HEK293T (cell line): Measurements from ENCODE around the gene ZBTB32.

ENCODE experiments used
- FOXA1 ChIP-seq: fragments of 450-650 bp; IDR thresholded peaks from 2 replicates; pipeline ENCODE4 v1.6.1; 2016; ENCODE audit warnings: mild to moderate bottlenecking
- FOXM1 ChIP-seq: fragments of 450-650 bp; IDR thresholded peaks from 2 replicates; pipeline ENCODE4 v1.6.1; 2017; ENCODE audit warnings: mild to moderate bottlenecking, borderline replicate concordance
- SP1 ChIP-seq: fragments of 450-650 bp; IDR thresholded peaks from 2 replicates; pipeline ENCODE4 v1.6.1; 2017
- TF ChIP-seq, protein P1 (sequence below): fragments of 450-650 bp; IDR thresholded peaks from 2 replicates; pipeline ENCODE4 v1.6.1; 2016

DNA sequence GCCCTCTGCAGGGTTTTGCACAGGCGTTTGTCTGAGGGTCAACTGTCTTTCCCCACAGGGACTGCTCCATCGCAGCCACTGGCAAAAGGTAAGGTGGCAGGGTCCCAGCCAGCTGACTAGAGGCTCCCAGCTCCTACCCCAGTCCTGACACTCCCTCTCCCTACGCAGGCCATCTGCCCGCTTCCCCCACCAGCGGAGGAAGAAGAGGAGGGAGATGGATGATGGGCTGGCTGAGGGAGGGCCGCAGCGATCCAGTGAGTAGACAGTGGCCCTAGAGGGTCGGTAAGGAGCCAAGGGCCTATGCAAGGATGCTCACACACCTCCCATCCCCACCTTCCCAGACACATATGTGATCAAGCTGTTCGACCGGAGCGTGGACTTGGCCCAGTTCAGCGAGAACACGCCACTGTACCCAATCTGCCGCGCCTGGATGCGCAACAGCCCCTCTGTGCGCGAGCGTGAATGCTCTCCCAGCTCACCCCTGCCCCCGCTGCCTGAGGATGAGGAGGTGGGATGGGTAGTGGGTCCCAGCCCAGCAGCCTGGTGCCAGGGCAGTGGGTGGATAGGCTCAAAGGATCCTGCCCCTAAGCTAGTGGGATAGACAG lies 48.5 kb downstream of the ZBTB32 start:
- TF ChIP-seq, protein P1, sequence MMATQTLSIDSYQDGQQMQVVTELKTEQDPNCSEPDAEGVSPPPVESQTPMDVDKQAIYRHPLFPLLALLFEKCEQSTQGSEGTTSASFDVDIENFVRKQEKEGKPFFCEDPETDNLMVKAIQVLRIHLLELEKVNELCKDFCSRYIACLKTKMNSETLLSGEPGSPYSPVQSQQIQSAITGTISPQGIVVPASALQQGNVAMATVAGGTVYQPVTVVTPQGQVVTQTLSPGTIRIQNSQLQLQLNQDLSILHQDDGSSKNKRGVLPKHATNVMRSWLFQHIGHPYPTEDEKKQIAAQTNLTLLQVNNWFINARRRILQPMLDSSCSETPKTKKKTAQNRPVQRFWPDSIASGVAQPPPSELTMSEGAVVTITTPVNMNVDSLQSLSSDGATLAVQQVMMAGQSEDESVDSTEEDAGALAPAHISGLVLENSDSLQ, result no peak
- TF ChIP-seq FOXM1 (no peak), FOXA1 (no peak), SP1 (no peak)
